Activated naive CD8-positive, alpha-beta T cell treated with anti-CD3 and anti-CD28 coated beads for 36 hours (primary cell): ENCODE results near the gene IFNAR2. TPM values are rescaled to one million over a fixed set of nuclear protein-coding genes. Genes with fewer than 3 reads are reported as not detected.
"Not testable (repeated sequence)": the region's sequence is repeated elsewhere in the genome, so short reads cannot be mapped to it uniquely, and the experiment has no call there.

Experiments used
- DNase-seq: peaks from one replicate; pipeline ENCODE4 v3.0.0; 2021
- H3K27ac Mint-ChIP-seq: one replicate; pipeline ENCODE4 v1.8.0; 2022; ENCODE audit warnings: mild to moderate bottlenecking, moderate library complexity, mixed read lengths
- H3K27me3 Mint-ChIP-seq: one replicate; pipeline ENCODE4 v1.8.0; 2022; ENCODE audit warnings: mild to moderate bottlenecking, mixed read lengths
- H3K36me3 Mint-ChIP-seq: one replicate; pipeline ENCODE4 v1.8.0; 2021; ENCODE audit warnings: mild to moderate bottlenecking, mixed read lengths
- H3K4me1 Mint-ChIP-seq: one replicate; pipeline ENCODE4 v1.8.0; 2021; ENCODE audit warnings: mixed read lengths
- H3K4me3 Mint-ChIP-seq: one replicate; pipeline ENCODE4 v1.8.0; 2022; ENCODE audit warnings: mild to moderate bottlenecking, moderate library complexity, mixed read lengths
- H3K9me3 Mint-ChIP-seq: one replicate; pipeline ENCODE4 v1.8.0; 2022; ENCODE audit warnings: mixed read lengths
- total RNA-seq, 2 experiments: library from RNA; stranded (reverse); gene quantifications; one replicate each; pipeline ENCODE4 v1.2.3, GENCODE V29; 2021

IFNAR2 gene
- total RNA-seq, 2 experiments from 2014 or later: 36.9 to 43.7 TPM

GRCh38 chr21:33245289-33245918 is 15.7 kb downstream of the IFNAR2 start:
- no peaks in the 10 kb centered on the region for H3K27me3 Mint-ChIP-seq
- peaks cover 7% of the 10 kb centered on the region for H3K9me3 Mint-ChIP-seq
- peak overlapping the region; percentile 99 for H3K27ac Mint-ChIP-seq
- peaks cover 90% of the 10 kb centered on the region for H3K36me3 Mint-ChIP-seq
- DNase-seq: no peak
- peaks cover 86% of the 10 kb centered on the region for H3K4me1 Mint-ChIP-seq
- H3K4me3 Mint-ChIP-seq: no peak overlapping the region

GRCh38 chr21:33246506-33246905 is 16.8 kb downstream of the IFNAR2 start:
- Mint-ChIP-seq H3K36me3 (peaks cover 96% of the 10 kb centered on the region), H3K27me3 (no peaks in the 10 kb centered on the region), H3K9me3 (peaks cover 7% of the 10 kb centered on the region), H3K27ac (peak overlapping the region; percentile 99), H3K4me1 (peaks cover 77% of the 10 kb centered on the region), H3K4me3 (peak overlapping the region; percentile 6)
- no peak for DNase-seq

DNA sequence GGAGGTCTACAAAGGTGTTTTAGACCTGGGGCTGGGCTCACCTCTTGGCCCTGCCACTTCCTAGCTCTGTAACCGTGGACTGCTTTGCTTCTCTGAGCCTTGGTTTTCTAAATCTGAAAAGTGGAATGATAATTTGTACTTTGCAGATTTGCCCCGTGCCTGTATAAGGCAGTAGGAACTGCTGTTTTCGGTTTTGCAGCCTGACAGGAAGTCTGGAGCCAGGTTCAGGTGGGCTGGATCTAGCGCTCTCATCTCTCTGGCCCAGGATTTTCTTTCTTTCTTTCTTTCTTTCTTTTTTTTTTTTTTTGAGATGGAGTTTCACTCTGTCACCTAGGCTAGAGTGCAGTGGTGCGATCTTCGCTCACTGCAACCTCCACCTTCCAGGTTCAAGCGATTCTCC is 17.2 kb downstream of the IFNAR2 start:
- Mint-ChIP-seq H3K27ac (peak overlapping the region; percentile 99), H3K9me3 (peaks cover 7% of the 10 kb centered on the region), H3K27me3 (no peaks in the 10 kb centered on the region), H3K4me1 (peaks cover 72% of the 10 kb centered on the region), H3K36me3 (peaks cover 91% of the 10 kb centered on the region), H3K4me3 (peak overlapping the region; percentile 32)
- no peak for DNase-seq

GRCh38 chr21:33247599-33247998 is 17.9 kb downstream of the IFNAR2 start:
- Mint-ChIP-seq H3K9me3 (peaks cover 6% of the 10 kb centered on the region), H3K27ac (peak overlapping the region; percentile 99), H3K27me3 (no peaks in the 10 kb centered on the region), H3K4me3 (peak overlapping the region; percentile 32), H3K4me1 (peaks cover 71% of the 10 kb centered on the region), H3K36me3 (peaks cover 87% of the 10 kb centered on the region)
- no peak for DNase-seq

DNA sequence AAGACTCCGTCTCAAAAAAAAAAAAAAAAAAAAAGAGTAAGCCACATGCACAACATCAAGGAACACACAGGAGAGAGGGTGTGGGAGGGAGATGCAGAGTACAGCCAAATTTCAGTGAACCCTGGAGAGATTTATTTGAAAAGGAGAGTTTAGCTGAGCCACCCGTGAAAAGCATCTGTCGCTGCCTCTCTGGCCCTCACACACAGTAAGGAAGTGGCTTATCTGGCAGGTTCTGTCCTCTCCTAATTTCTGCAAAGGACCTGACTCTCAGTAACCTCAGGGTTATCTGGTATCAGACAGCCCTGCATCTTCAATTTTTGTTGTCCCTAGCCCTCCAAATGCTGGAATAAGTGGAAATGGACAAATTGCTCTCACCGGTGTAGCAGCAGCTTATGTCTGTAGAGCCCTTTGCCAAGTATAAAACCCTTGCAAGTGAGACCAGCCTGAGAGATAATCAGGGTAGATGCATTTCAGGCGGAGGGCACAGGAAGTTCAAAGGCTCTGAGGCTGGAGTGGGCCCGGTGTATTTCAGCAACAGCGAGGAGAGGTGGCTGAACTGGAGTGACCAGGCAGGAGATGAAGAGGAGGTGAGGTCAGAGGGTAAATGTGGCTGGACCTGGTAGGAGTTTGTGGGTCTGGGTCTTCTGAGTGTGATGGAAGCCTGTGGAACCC is 19.7 kb downstream of the IFNAR2 start:
- peaks cover 6% of the 10 kb centered on the region for H3K9me3 Mint-ChIP-seq
- peaks cover 60% of the 10 kb centered on the region for H3K4me1 Mint-ChIP-seq
- H3K36me3 Mint-ChIP-seq: peaks cover 81% of the 10 kb centered on the region
- no peak for DNase-seq
- H3K27ac Mint-ChIP-seq: peak overlapping the region; percentile 99
- H3K4me3 Mint-ChIP-seq: no peak overlapping the region
- H3K27me3 Mint-ChIP-seq: no peaks in the 10 kb centered on the region

- H3K9me3 Mint-ChIP-seq: peaks cover 3% of the 10 kb centered on the region
- DNase-seq: no peak
- peaks cover 79% of the 10 kb centered on the region for H3K36me3 Mint-ChIP-seq
- peak overlapping the region; percentile 32 for H3K27ac Mint-ChIP-seq
- H3K4me1 Mint-ChIP-seq: peaks cover 61% of the 10 kb centered on the region
- H3K27me3 Mint-ChIP-seq: no peaks in the 10 kb centered on the region
- H3K4me3 Mint-ChIP-seq: no peak overlapping the region
Measured at GRCh38 chr21:33251119-33251518, 21.4 kb downstream of the IFNAR2 start.

DNA sequence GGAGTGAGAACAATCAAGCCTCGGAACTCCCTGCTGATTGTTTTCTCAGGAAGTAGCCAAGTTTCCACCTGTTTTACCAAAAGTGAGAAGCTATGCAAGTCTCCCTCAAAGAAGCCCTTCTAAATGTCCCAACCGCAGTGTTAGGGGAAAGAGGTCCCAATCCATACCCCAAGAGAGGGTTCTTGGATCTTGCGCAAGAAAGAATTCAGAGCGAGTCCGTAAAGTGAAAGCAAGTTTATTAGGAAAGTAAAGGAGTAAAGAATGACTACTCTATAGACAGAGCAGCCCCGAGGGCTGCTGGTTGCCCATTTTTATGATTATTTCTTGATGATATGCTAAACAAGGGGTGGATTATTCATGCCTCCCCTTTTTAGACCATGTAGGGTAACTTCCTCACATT is 23.6 kb downstream of the IFNAR2 start:
- H3K27ac Mint-ChIP-seq, H3K9me3 Mint-ChIP-seq, DNase-seq, H3K4me3 Mint-ChIP-seq, H3K27me3 Mint-ChIP-seq: not testable (repeated sequence)
- H3K36me3 Mint-ChIP-seq: peaks cover 78% of the 10 kb centered on the region
- peaks cover 52% of the 10 kb centered on the region for H3K4me1 Mint-ChIP-seq

GRCh38 chr21:33254766-33255165 is 25.0 kb downstream of the IFNAR2 start:
- peaks cover 52% of the 10 kb centered on the region for H3K4me1 Mint-ChIP-seq
- peaks cover 79% of the 10 kb centered on the region for H3K36me3 Mint-ChIP-seq
- no peak for DNase-seq
- H3K27ac Mint-ChIP-seq: peak overlapping the region; percentile 91
- no peak overlapping the region for H3K4me3 Mint-ChIP-seq
- no peaks in the 10 kb centered on the region for H3K27me3 Mint-ChIP-seq
- peaks cover 11% of the 10 kb centered on the region for H3K9me3 Mint-ChIP-seq

DNA sequence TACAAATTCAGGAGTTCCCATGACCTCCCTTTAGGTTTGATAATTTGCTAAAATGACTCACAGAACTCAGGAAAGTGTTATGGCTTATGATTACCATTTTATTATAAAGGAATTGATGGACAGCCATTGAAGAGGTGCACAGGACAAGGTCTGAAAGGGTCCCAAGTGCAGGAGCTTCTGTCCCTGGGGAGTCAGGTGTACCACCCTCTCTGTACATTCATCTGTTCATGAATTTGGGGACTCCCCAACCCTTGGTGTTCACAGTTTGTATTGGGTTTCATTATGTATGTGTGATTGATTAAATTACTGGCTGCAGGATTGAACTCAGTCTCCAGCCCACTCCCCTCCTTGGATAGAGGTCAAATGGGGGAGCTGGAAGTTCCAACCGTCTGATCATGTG is 25.7 kb downstream of the IFNAR2 start:
- Mint-ChIP-seq H3K27me3 (no peaks in the 10 kb centered on the region), H3K36me3 (peaks cover 75% of the 10 kb centered on the region), H3K27ac (peak overlapping the region; percentile 91), H3K9me3 (peaks cover 11% of the 10 kb centered on the region), H3K4me3 (no peak overlapping the region), H3K4me1 (peaks cover 57% of the 10 kb centered on the region)
- no peak for DNase-seq

GRCh38 chr21:33256019-33256418 is 26.3 kb downstream of the IFNAR2 start:
- H3K4me3 Mint-ChIP-seq: peak overlapping the region; percentile 24
- peaks cover 11% of the 10 kb centered on the region for H3K9me3 Mint-ChIP-seq
- H3K27ac Mint-ChIP-seq: peak overlapping the region; percentile 91
- DNase-seq: no peak
- peaks cover 69% of the 10 kb centered on the region for H3K36me3 Mint-ChIP-seq
- H3K4me1 Mint-ChIP-seq: peaks cover 59% of the 10 kb centered on the region
- no peaks in the 10 kb centered on the region for H3K27me3 Mint-ChIP-seq

DNA sequence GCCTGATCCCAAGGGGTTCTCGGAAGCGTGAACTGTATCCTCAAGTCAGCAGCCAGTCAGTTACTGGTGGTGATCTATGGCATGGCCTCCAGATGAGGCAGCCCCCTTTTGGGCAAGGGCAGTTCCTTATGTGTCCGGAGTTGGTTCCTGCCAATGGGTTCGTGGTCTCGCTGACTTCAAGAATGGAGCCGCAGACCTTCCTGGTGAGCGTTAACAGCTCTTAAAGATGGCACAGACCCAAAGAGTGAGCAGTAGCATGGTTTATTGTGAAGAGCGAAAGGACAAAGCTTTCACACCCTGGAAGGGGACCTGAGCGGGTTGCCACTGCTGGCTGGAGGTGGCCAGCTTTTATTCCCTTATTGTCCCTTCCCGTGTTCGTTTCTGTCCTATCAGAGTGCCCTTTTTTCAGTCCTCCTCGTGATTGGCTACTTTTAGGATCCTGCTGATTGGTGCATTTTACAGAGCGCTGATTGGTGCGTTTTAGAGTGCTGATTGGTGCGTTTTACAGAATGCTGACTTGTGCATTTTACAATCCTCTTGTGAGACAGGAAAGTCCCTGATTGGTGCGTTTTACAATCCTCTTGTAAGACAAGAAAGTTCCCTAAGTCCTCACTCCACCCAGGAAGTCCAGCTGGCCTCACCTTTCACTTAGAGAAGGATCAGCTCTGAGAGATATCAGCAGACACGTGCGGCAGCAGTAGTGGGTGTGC is 27.5 kb downstream of the IFNAR2 start:
- H3K4me3 Mint-ChIP-seq: no peak overlapping the region
- peaks cover 11% of the 10 kb centered on the region for H3K9me3 Mint-ChIP-seq
- peaks cover 66% of the 10 kb centered on the region for H3K36me3 Mint-ChIP-seq
- no peaks in the 10 kb centered on the region for H3K27me3 Mint-ChIP-seq
- peak overlapping the region; percentile 91 for H3K27ac Mint-ChIP-seq
- H3K4me1 Mint-ChIP-seq: peaks cover 62% of the 10 kb centered on the region
- no peak for DNase-seq

DNA sequence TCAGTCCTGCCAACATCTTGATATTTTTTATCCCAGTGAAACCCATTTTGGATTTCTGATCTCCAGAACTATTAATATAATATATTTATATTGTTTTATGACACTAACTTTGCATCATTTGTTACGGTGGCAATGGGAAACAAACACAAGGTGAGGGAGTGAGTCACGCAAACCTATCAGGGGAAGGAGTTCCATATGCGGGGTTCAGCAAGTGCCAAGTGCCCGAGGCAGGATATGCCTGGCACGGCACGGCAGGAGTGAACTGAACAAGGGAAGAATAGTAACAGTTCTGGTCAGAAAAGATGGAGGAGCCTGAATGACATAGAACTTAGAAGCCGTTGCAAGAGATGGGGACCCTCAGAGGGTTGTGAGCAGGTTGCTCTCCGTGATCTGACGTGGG is 28.7 kb downstream of the IFNAR2 start:
- Mint-ChIP-seq H3K4me1 (peaks cover 62% of the 10 kb centered on the region), H3K9me3 (peaks cover 11% of the 10 kb centered on the region), H3K27me3 (no peaks in the 10 kb centered on the region), H3K4me3 (no peak overlapping the region), H3K36me3 (peaks cover 62% of the 10 kb centered on the region), H3K27ac (peak overlapping the region; percentile 81)
- DNase-seq: no peak

DNA sequence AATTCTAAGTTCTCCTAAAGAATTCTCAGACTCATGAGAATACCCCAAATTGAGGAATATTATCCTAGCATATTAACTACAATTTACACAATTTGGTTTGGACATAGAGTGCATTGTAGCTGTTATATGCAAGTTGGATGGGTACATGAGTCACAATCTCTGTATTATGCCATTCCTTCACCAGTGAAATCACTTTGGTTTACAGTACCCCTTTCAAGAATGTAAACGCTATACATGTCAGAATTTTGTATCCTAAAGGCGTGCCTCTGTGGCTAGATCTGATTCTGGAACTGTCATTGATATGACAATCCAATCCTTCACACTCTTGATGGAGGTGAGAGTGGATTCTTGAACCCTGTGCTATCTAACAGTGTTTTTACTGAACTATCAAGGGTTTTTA is 29.7 kb downstream of the IFNAR2 start:
- H3K4me1 Mint-ChIP-seq: peaks cover 65% of the 10 kb centered on the region
- H3K27me3 Mint-ChIP-seq: no peaks in the 10 kb centered on the region
- peaks cover 11% of the 10 kb centered on the region for H3K9me3 Mint-ChIP-seq
- H3K36me3 Mint-ChIP-seq: peaks cover 63% of the 10 kb centered on the region
- peak overlapping the region; percentile 71 for H3K27ac Mint-ChIP-seq
- H3K4me3 Mint-ChIP-seq: no peak overlapping the region
- DNase-seq: no peak

GRCh38 chr21:33259995-33260394 is 30.3 kb downstream of the IFNAR2 start:
- H3K4me3 Mint-ChIP-seq: peak overlapping the region; percentile 4
- no peaks in the 10 kb centered on the region for H3K27me3 Mint-ChIP-seq
- peaks cover 11% of the 10 kb centered on the region for H3K9me3 Mint-ChIP-seq
- no peak for DNase-seq
- H3K36me3 Mint-ChIP-seq: peaks cover 58% of the 10 kb centered on the region
- H3K27ac Mint-ChIP-seq: peak overlapping the region; percentile 71
- peaks cover 60% of the 10 kb centered on the region for H3K4me1 Mint-ChIP-seq

DNA sequence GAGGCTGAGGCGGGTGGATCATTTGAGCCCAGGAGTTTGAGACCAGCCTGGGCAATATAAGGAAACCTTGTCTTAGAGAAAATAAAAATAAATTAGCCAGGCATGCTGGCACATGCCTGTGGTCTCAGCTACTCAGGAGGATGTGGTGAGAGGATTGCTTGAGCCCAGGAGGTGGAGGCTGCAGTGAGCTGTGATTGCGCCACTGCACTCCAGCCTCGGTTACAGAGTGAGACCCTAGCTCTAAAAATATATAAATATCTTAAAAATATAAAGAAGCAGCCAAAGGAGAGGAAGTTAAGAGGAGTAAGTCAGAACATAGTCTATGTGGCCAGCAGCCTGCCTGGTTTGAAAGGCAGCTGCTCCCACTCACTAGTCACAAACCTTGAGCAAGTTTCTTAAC is 31.9 kb downstream of the IFNAR2 start:
- Mint-ChIP-seq H3K36me3 (peaks cover 50% of the 10 kb centered on the region), H3K4me3 (no peak overlapping the region), H3K27ac (no peak overlapping the region), H3K4me1 (peaks cover 53% of the 10 kb centered on the region), H3K9me3 (peaks cover 10% of the 10 kb centered on the region), H3K27me3 (no peaks in the 10 kb centered on the region)
- DNase-seq: no peak
